Endothelial cell of umbilical vein (primary cell): ENCODE measurements around the gene P2RX3. TPM values are rescaled to one million over a fixed set of nuclear protein-coding genes. Genes with fewer than 3 reads are reported as not detected.

ENCODE experiments used
- BruUV-seq: library from RNA; stranded (reverse); fragments of 400-500 nt; replicated peaks from 2 replicates; lab custom pipeline; 2021; lab: Mats Ljungman, UMichigan
- CTCF ChIA-PET: fragments of 300-600, 350-600 bp; sonication (Branson Sonifier 250); formaldehyde crosslinking; loops from one replicate; lab custom pipeline; 2021; ENCODE audit warnings: antibody characterized with exemption, inconsistent platforms; lab: Charles Lee
- POLR2A ChIA-PET: fragments of 300-600, 350-600 bp; sonication (Branson Sonifier 250); formaldehyde crosslinking; loops from one replicate; lab custom pipeline; 2021; ENCODE audit warnings: antibody characterized with exemption, inconsistent platforms; lab: Charles Lee
- DNase-seq: peaks from one replicate; pipeline ENCODE4 v3.0.0-alpha.2; 2011; ENCODE audit warnings: low read depth, low spot score
- FAIRE-seq: peaks from 2 replicates; lab custom pipeline; 2011; peaks lifted over from hg19 to GRCh38; lab: Jason Lieb, UNC
- H2AFZ ChIP-seq: 2 replicates; pipeline ENCODE4 v1.6.0; 2012; ENCODE audit warnings: low read depth, low read length, control low read depth, inconsistent platforms
- H3K27ac ChIP-seq: 2 replicates; pipeline ENCODE4 v1.5.1; 2011; ENCODE audit warnings: low read depth, mild to moderate bottlenecking, control low read depth, low read length, moderate library complexity; ENCODE audit not compliant: insufficient read depth
- H3K27me3 ChIP-seq, 2 experiments: 2 replicates each; pipeline versions ENCODE4 v1.6.0 to v1.6.1; 2011; ENCODE audit warnings: low read length in 2 of 2, mixed read lengths in 1 of 2; ENCODE audit not compliant: control insufficient read depth in 2 of 2, insufficient read depth in 2 of 2
- H3K36me3 ChIP-seq, 2 experiments: 2 replicates in 1 of 2; 3 replicates in 1 of 2; pipeline ENCODE4 v1.5.1; 2011; ENCODE audit warnings: low read length in 2 of 2, mild to moderate bottlenecking in 1 of 2, moderate library complexity in 1 of 2; ENCODE audit not compliant: control insufficient read depth in 2 of 2, insufficient read depth in 2 of 2; ENCODE audit errors: extremely low read depth in 1 of 2
- H3K4me1 ChIP-seq: 3 replicates; pipeline ENCODE4 v1.5.1; 2011; ENCODE audit warnings: mild to moderate bottlenecking, low read length; ENCODE audit not compliant: control insufficient read depth, insufficient read depth; ENCODE audit errors: extremely low read depth
- H3K4me2 ChIP-seq: 2 replicates; pipeline ENCODE4 v1.6.1; 2011; ENCODE audit warnings: low read length, control low read depth, mixed read lengths; ENCODE audit not compliant: insufficient read depth
- H3K4me3 ChIP-seq, 3 experiments: fragments of 200-600 bp in 1 of 3; sonication (generic), shearing (Covaris generic) in 1 of 3; replicated peaks in 1 of 3; 2 replicates each; pipeline ENCODE4 v1.5.1; 2011 to 2016; ENCODE audit warnings: control low read depth in 3 of 3, low read length in 3 of 3, mild to moderate bottlenecking in 2 of 3, inconsistent platforms in 1 of 3, low read depth in 1 of 3, moderate library complexity in 1 of 3; ENCODE audit not compliant: insufficient read depth in 1 of 3
- H3K79me2 ChIP-seq: 2 replicates; pipeline ENCODE4 v1.6.0; 2012; ENCODE audit warnings: low read length, inconsistent platforms; ENCODE audit not compliant: control insufficient read depth, insufficient read depth
- H3K9ac ChIP-seq: replicated peaks from 2 replicates; pipeline ENCODE3; 2011; ENCODE audit warnings: low read length, control low read depth; ENCODE audit not compliant: insufficient read depth; ENCODE audit errors: extremely low read depth
- H3K9me1 ChIP-seq: replicated peaks from 3 replicates; pipeline ENCODE4 v1.6.0; 2011; ENCODE audit warnings: mild to moderate bottlenecking, low read length; ENCODE audit not compliant: control insufficient read depth, insufficient read depth; ENCODE audit errors: extremely low read depth
- H3K9me3 ChIP-seq: replicated peaks from 2 replicates; pipeline ENCODE4 v1.5.1; 2012; ENCODE audit warnings: low read length, inconsistent platforms; ENCODE audit not compliant: control insufficient read depth, insufficient read depth
- H4K20me1 ChIP-seq: replicated peaks from 2 replicates; pipeline ENCODE3; 2011; ENCODE audit warnings: mild to moderate bottlenecking, low read length; ENCODE audit not compliant: control insufficient read depth, insufficient read depth; ENCODE audit errors: extremely low read depth
- CTCF ChIP-seq, 2 donors: IDR thresholded peaks; 1 replicate in 1 of 2; 2 replicates in 1 of 2; pipeline ENCODE4 v1.5.1; 2011; ENCODE audit warnings: low read length in 2 of 2, mild to moderate bottlenecking in 2 of 2, moderate library complexity in 2 of 2, control low read depth in 1 of 2, inconsistent platforms in 1 of 2, low read depth in 1 of 2; ENCODE audit not compliant: insufficient read depth in 1 of 2; ENCODE audit errors: extremely low read depth in 1 of 2
- GATA2 ChIP-seq: IDR thresholded peaks from 2 replicates; pipeline ENCODE4 v1.7.0; 2011; ENCODE audit warnings: low read depth, mild to moderate bottlenecking, moderate library complexity, mixed read lengths, low read length; ENCODE audit not compliant: insufficient read length, insufficient read depth
- MAX ChIP-seq: IDR thresholded peaks from 2 replicates; pipeline ENCODE4 v1.6.1; 2011; ENCODE audit not compliant: insufficient read depth, insufficient read length
- MYC ChIP-seq: IDR thresholded peaks from one replicate; pipeline ENCODE4 v1.6.1; 2011; ENCODE audit warnings: mild to moderate bottlenecking, low read depth, low read length
- dilution Hi-C: fragments of 300-500 bp; cut with MboI; formaldehyde crosslinking; loops from one replicate; pipeline ENCODE4 v1.15.0; 2019; ENCODE audit warnings: low sequenced_read_pairs; ENCODE audit not compliant: extremely low pct_ligation_motif_present
- intact Hi-C: fragments of 100-400 bp; cut with micrococcal nuclease; formaldehyde crosslinking; loops from one replicate; pipeline ENCODE4 v1.10.0; 2022
- polyA plus RNA-seq, 4 experiments: library from polyadenylated mRNA; depleted of rRNA in 3 of 4; stranded (reverse) in 3 of 4; unstranded in 1 of 4; fragments of >200 nt; gene quantifications; 2 replicates each; pipeline versions ENCODE4 v1.2.1 to v1.2.3, GENCODE V29; 2011 to 2012; ENCODE audit warnings: missing spikeins in 1 of 4
- total RNA-seq: library from RNA; stranded (reverse); gene quantifications from 2 replicates; pipeline ENCODE4 v1.2.3, GENCODE V29; 2021

Gene P2RX3
- total and polyA plus RNA-seq, 2 donors (not counting 3 experiments of a cell fraction or from before 2014, with no cell fraction given), result not detected

- H3K36me3 ChIP-seq, result no peaks in the 10 kb centered on the region
- intact Hi-C loops (loop anchor here (1.0 kb wide), 1 partner anchor 70 kb away; no protein-coding TSS in a partner anchor), dilution Hi-C loops (no loop called here)
- no peak overlapping the region for H3K27ac ChIP-seq
- no peaks in the 10 kb centered on the region for H3K9me3 ChIP-seq
- no peak overlapping the region for H3K9ac ChIP-seq
- H3K79me2 ChIP-seq, result no peaks in the 10 kb centered on the region
- no peak overlapping the region for H2AFZ ChIP-seq
- CTCF ChIA-PET, result interaction anchor here (0.7 to 2.8 kb wide), 13 partner anchors 13 to 139 kb away, joined by 3 to 15 read pairs (median 4); partner anchors contain the start of gene RTN4RL2
- no peak for FAIRE-seq
- no peaks in the 10 kb centered on the region for H4K20me1 ChIP-seq
- H3K4me2 ChIP-seq, result no peak overlapping the region
- TF ChIP-seq MYC, result no peak
- TF ChIP-seq CTCF (IDR thresholded peaks at IDR 0.05; ENCODE audit: extremely low read depth in 1 of 2, insufficient read depth in 1 of 2, low read depth in 1 of 2, low read length in 2 of 2), result peak in 1 of 2 donors; percentile 40
- no peak for TF ChIP-seq MAX
- H3K9me1 ChIP-seq, result no peaks in the 10 kb centered on the region
- peak; percentile 55 for DNase-seq
- H3K27me3 ChIP-seq, result peaks cover 3 to 5% of the 10 kb centered on the region in 2 experiments
- POLR2A ChIA-PET, result no interaction called here
- no TSS peak for BruUV-seq
- H3K4me3 ChIP-seq, result no peak overlapping the region
- no peaks in the 10 kb centered on the region for H3K4me1 ChIP-seq
Observed at GRCh38 chr11:57387289-57388030, 49.3 kb downstream of the P2RX3 start.

- Histone ChIP-seq H3K27me3 (peaks cover 5% of the 10 kb centered on the region in 2 experiments), H4K20me1 (no peaks in the 10 kb centered on the region), H3K9me3 (no peaks in the 10 kb centered on the region), H3K4me2 (no peak within 1 kb of the TSS), H3K27ac (no peak within 1 kb of the TSS), H3K4me3 (no peak within 1 kb of the TSS), H3K79me2 (no peaks in the 10 kb centered on the region), H3K36me3 (no peaks in the 10 kb centered on the region), H3K4me1 (no peaks in the 10 kb centered on the region), H3K9me1 (no peaks in the 10 kb centered on the region), H3K9ac (no peak within 1 kb of the TSS), H2AFZ (no peak within 1 kb of the TSS)
- TF ChIP-seq MAX (no peak), GATA2 (peak; percentile 20)
- POLR2A ChIA-PET, result no interaction called here
- dilution Hi-C loops (no loop called here), intact Hi-C loops (no loop called here)
- CTCF ChIA-PET, result no interaction called here
- no TSS peak for BruUV-seq
- FAIRE-seq (no peak), DNase-seq (no peak)
Observed at GRCh38 chr11:57390535-57390934, 52.4 kb downstream of the P2RX3 start, which contains the start of gene PRG2. Gene PRG2 (minus strand): TSS chr11:57390650. CDS start chr11:57389944, 706 bp downstream.
